Cerebellar cortex (tissue), 1 donor: Measurements from ENCODE around the gene LORICRIN.

ENCODE experiments used
- DNase-seq: peaks from one replicate; pipeline ENCODE4 v3.0.0-alpha.2; 2015; ENCODE audit warnings: low spot score

LORICRIN gene

GRCh38 chr1:153259387-153259786 is at the start of gene LORICRIN:
LORICRIN (plus strand) TSS chr1:153259687; CDS start chr1:153260950, 1,263 bp downstream.
- DNase-seq: no peak

GRCh38 chr1:153210206-153210605 is 49.3 kb upstream of the LORICRIN start:
- no peak for DNase-seq

- DNase-seq: no peak
Observed at GRCh38 chr1:153212201-153212600, 47.3 kb upstream of the LORICRIN start.

- DNase-seq: no peak
Observed at GRCh38 chr1:153213519-153213918, 46.0 kb upstream of the LORICRIN start.

GRCh38 chr1:153217212-153217611 is 42.3 kb upstream of the LORICRIN start, which contains the start of gene PRR9:
PRR9 (plus strand) TSS chr1:153217584; CDS start chr1:153218145, 561 bp downstream.
- DNase-seq: no peak

- DNase-seq: no peak
Observed at GRCh38 chr1:153217744-153218416, 41.6 kb upstream of the LORICRIN start.

- DNase-seq: peak; percentile 2
Observed at GRCh38 chr1:153220606-153221303, 38.7 kb upstream of the LORICRIN start.

- peak; percentile 47 for DNase-seq
Observed at GRCh38 chr1:153223040-153223891, 36.2 kb upstream of the LORICRIN start.

GRCh38 chr1:153227810-153228209 is 31.7 kb upstream of the LORICRIN start:
- DNase-seq: no peak

GRCh38 chr1:153228491-153228890 is 31.0 kb upstream of the LORICRIN start:
- DNase-seq: no peak

GRCh38 chr1:153229076-153229829 is 30.2 kb upstream of the LORICRIN start:
- peak; percentile 1 for DNase-seq

GRCh38 chr1:153231363-153231762 is 28.1 kb upstream of the LORICRIN start:
- no peak for DNase-seq

GRCh38 chr1:153231785-153232184 is 27.7 kb upstream of the LORICRIN start:
- DNase-seq: no peak

GRCh38 chr1:153232553-153232952 is 26.9 kb upstream of the LORICRIN start:
- no peak for DNase-seq

- no peak for DNase-seq
Observed at GRCh38 chr1:153233448-153233847, 26.0 kb upstream of the LORICRIN start.

GRCh38 chr1:153238527-153238926 is 21.0 kb upstream of the LORICRIN start:
- DNase-seq: no peak

GRCh38 chr1:153242160-153242559 is 17.3 kb upstream of the LORICRIN start:
- DNase-seq: no peak

- DNase-seq: no peak
Observed at GRCh38 chr1:153245466-153245865, 14.0 kb upstream of the LORICRIN start.

GRCh38 chr1:153246018-153246417 is 13.5 kb upstream of the LORICRIN start:
- DNase-seq: no peak

GRCh38 chr1:153246825-153247224 is 12.7 kb upstream of the LORICRIN start:
- DNase-seq: no peak

- no peak for DNase-seq
Observed at GRCh38 chr1:153248176-153248879, 11.2 kb upstream of the LORICRIN start.
